GM12878 (cell line): Measurements from ENCODE around the gene CYSTM1. TPM values are rescaled to one million over a fixed set of nuclear protein-coding genes. Genes with fewer than 3 reads are reported as not detected.

ENCODE experiments used
- ATAC-seq: fragments of 200-7000 bp; cut with Tn5 transposase; 3 replicates; pipeline ENCODE4 v1.9.1; 2020; ENCODE audit warnings: mild to moderate bottlenecking, moderate library complexity
- BruUV-seq: library from RNA; stranded (reverse); fragments of 400-500 nt; replicated peaks from 2 replicates; lab custom pipeline; 2021; lab: Mats Ljungman, UMichigan
- CTCF ChIA-PET: fragments of 300-600 bp; sonication (Branson Sonifier 250); formaldehyde crosslinking; extraction: SDS; loops from one replicate; lab custom pipeline; 2021; ENCODE audit warnings: inconsistent platforms; lab: Yijun Ruan, JAX
- POLR2A ChIA-PET: fragments of 350-600 bp; formaldehyde crosslinking; extraction: SDS; loops from one replicate; lab custom pipeline; 2021; ENCODE audit warnings: inconsistent platforms; lab: Charles Lee
- RAD21 ChIA-PET: fragments of 300-600 bp; sonication (Branson Sonifier 250); formaldehyde crosslinking; loops from one replicate; lab custom pipeline; 2023; ENCODE audit warnings: antibody characterized with exemption; ENCODE audit not compliant: unreplicated experiment; lab: Charles Lee
- SMC1A ChIA-PET: fragments of 300-600 bp; sonication (Branson Sonifier 250); formaldehyde crosslinking; loops from one replicate; lab custom pipeline; 2023; ENCODE audit not compliant: unreplicated experiment, uncharacterized antibody; lab: Charles Lee
- DNase-seq: peaks from one replicate; pipeline ENCODE4 v3.0.0-alpha.2; 2011; ENCODE audit warnings: low read depth, low spot score
- FAIRE-seq: peaks from 3 replicates; lab custom pipeline; 2011; peaks lifted over from hg19 to GRCh38; lab: Jason Lieb, UNC
- H2AFZ ChIP-seq: 2 replicates; pipeline ENCODE4 v1.6.0; 2011; ENCODE audit warnings: low read depth, low read length, control low read depth; ENCODE audit not compliant: control insufficient read depth
- H3K27ac ChIP-seq: 2 replicates; pipeline ENCODE4 v1.5.1; 2011; ENCODE audit warnings: control low read depth; ENCODE audit not compliant: control insufficient read depth, insufficient read depth
- H3K27me3 ChIP-seq, 2 experiments: replicated peaks in 1 of 2; 2 replicates each; pipeline versions ENCODE4 v1.6.0 to v1.6.1; 2011; ENCODE audit warnings: low read length in 1 of 2; ENCODE audit not compliant: control insufficient read depth in 2 of 2, insufficient read depth in 2 of 2
- H3K36me3 ChIP-seq, 2 experiments: 2 replicates each; pipeline ENCODE4 v1.5.1; 2011; ENCODE audit warnings: low read length in 1 of 2; ENCODE audit not compliant: control insufficient read depth in 2 of 2, insufficient read depth in 2 of 2
- H3K4me1 ChIP-seq: 2 replicates; pipeline ENCODE4 v1.6.1; 2011; ENCODE audit warnings: mild to moderate bottlenecking, low read length, moderate library complexity, mixed read lengths; ENCODE audit not compliant: control insufficient read depth, insufficient read depth
- H3K4me2 ChIP-seq: 2 replicates; pipeline ENCODE4 v1.6.0; 2011; ENCODE audit warnings: control low read depth; ENCODE audit not compliant: control insufficient read depth, insufficient read depth
- H3K4me3 ChIP-seq: fragments of 200-600 bp; sonication (generic); 2 replicates; pipeline ENCODE4 v1.5.1; 2016
- H3K79me2 ChIP-seq: 2 replicates; pipeline ENCODE4 v1.6.0; 2011; ENCODE audit warnings: low read length; ENCODE audit not compliant: control insufficient read depth, insufficient read depth
- H3K9ac ChIP-seq: 2 replicates; pipeline ENCODE4 v1.8.0; 2011; ENCODE audit warnings: low read length, control low read depth, mixed read lengths; ENCODE audit not compliant: control insufficient read depth, insufficient read depth
- H3K9me3 ChIP-seq: replicated peaks from 3 replicates; pipeline ENCODE4 v1.5.1; 2011; ENCODE audit warnings: mild to moderate bottlenecking, low read length; ENCODE audit not compliant: control insufficient read depth, insufficient read depth
- H4K20me1 ChIP-seq: 2 replicates; pipeline ENCODE4 v1.6.0; 2011; ENCODE audit not compliant: control insufficient read depth, insufficient read depth
- CBX3 ChIP-seq: fragments of 200-600 bp; sonication (generic); IDR thresholded peaks from 2 replicates; pipeline ENCODE4 v1.6.1; 2016; ENCODE audit warnings: low read depth, borderline replicate concordance
- CREM ChIP-seq: IDR thresholded peaks from 2 replicates; pipeline ENCODE4 v1.6.1; 2014; ENCODE audit warnings: antibody characterized with exemption, low read depth
- EED ChIP-seq: sonication (generic); IDR thresholded peaks from 2 replicates; pipeline ENCODE4 v1.6.1; 2016; ENCODE audit warnings: antibody characterized with exemption, low read depth
- ESRRA ChIP-seq: IDR thresholded peaks from 2 replicates; pipeline ENCODE4 v1.6.1; 2012; ENCODE audit warnings: mild to moderate bottlenecking, low read length, improper control_type of control experiment
- ETV6 ChIP-seq, 2 experiments: fragments of 450-650 bp in 1 of 2; IDR thresholded peaks in 1 of 2; conservative IDR thresholded peaks in 1 of 2; 2 replicates each; pipeline ENCODE4 v1.6.1; 2014; ENCODE audit warnings: antibody characterized with exemption in 1 of 2, borderline replicate concordance in 1 of 2, low read depth in 1 of 2, mild to moderate bottlenecking in 1 of 2, moderate library complexity in 1 of 2
- GABPA ChIP-seq: IDR thresholded peaks from 2 replicates; pipeline ENCODE4 v1.6.1; 2014; ENCODE audit warnings: antibody characterized with exemption, low read depth, mild to moderate bottlenecking, inconsistent platforms
- HDAC6 ChIP-seq: fragments of 200-600 bp; sonication (generic); IDR thresholded peaks from one replicate; pipeline ENCODE4 v1.8.0; 2017; ENCODE audit warnings: antibody characterized with exemption; ENCODE audit not compliant: unreplicated experiment
- IKZF1 ChIP-seq: fragments of 450-650 bp; conservative IDR thresholded peaks from 2 replicates; pipeline ENCODE4 v1.6.1; 2017; ENCODE audit warnings: antibody characterized with exemption, mild to moderate bottlenecking
- IKZF2 ChIP-seq, 2 experiments: fragments of 450-650 bp; IDR thresholded peaks; 2 replicates each; pipeline ENCODE4 v1.6.1; 2017; ENCODE audit warnings: mild to moderate bottlenecking in 2 of 2, moderate library complexity in 2 of 2
- RAD21 ChIP-seq: IDR thresholded peaks from 2 replicates; pipeline ENCODE4 v1.6.1; 2011; ENCODE audit warnings: mild to moderate bottlenecking, low read depth, low read length, moderate library complexity; ENCODE audit not compliant: insufficient read depth
- RCOR1 ChIP-seq: conservative IDR thresholded peaks from 2 replicates; pipeline ENCODE4 v1.6.1; 2012; ENCODE audit warnings: low read depth, low read length, improper control_type of control experiment
- RUNX3 ChIP-seq: IDR thresholded peaks from 2 replicates; pipeline ENCODE4 v1.6.1; 2012; ENCODE audit warnings: low read length, inconsistent platforms
- SPI1 ChIP-seq: IDR thresholded peaks from 2 replicates; pipeline ENCODE4 v1.6.1; 2011; ENCODE audit warnings: low read depth, mild to moderate bottlenecking, low read length, moderate library complexity, borderline replicate concordance; ENCODE audit not compliant: insufficient read depth
- ZZZ3 ChIP-seq: IDR thresholded peaks from 2 replicates; pipeline ENCODE4 v1.6.1; 2011; ENCODE audit warnings: low read depth; ENCODE audit not compliant: control insufficient read depth, insufficient read length
- WGBS: methylation state at CpG from one replicate; pipeline ENCODE4 v1.1.6; 2016; ENCODE audit warnings: low lambda C conversion rate; ENCODE audit not compliant: insufficient replicate concordance, insufficient coverage; ENCODE audit errors: missing lambda C conversion rate; 5-methylcytosine and 5-hydroxymethylcytosine counted together
- in situ Hi-C: fragments of 300-500 bp; cut with MboI; formaldehyde crosslinking; loops from 9 replicates; pipeline ENCODE4 v1.14.3; 2018; ENCODE audit warnings: mixed read lengths
- intact Hi-C: fragments of 100-400 bp; cut with micrococcal nuclease; formaldehyde crosslinking; loops from one replicate; pipeline ENCODE4 v1.14.2; 2022; ENCODE audit not compliant: unreplicated experiment
- polyA plus RNA-seq, 11 experiments: library from polyadenylated mRNA; depleted of rRNA in 4 of 11; unstranded in 6 of 11; stranded (reverse) in 5 of 11; fragments of >200 nt; fragmentation: Nextera tagmentation in 4 of 11; fragmentation: Illumina TruSeq in 1 of 11; extraction: Ambion mirVana in 4 of 11; extraction: Trizol in 1 of 11; gene quantifications; 1 replicate in 1 of 11; 2 replicates in 10 of 11; pipeline versions ENCODE4 v1.2.1 to v1.2.3, GENCODE V29; 2011 to 2016; ENCODE audit warnings: inconsistent platforms in 2 of 11, missing spikeins in 2 of 11, low read depth in 1 of 11
- total RNA-seq, 4 experiments: library from RNA; depleted of rRNA in 3 of 4; stranded (reverse); fragments of >200 nt in 3 of 4; fragmentation: Illumina TruSeq in 1 of 4; extraction: Trizol in 1 of 4; gene quantifications; 2 replicates each; pipeline versions ENCODE4 v1.2.1 to v1.2.3, GENCODE V29; 2013 to 2021
- TF ChIP-seq, protein P1 (sequence below): fragments of 450-650 bp; IDR thresholded peaks from 2 replicates; pipeline ENCODE4 v1.6.1; 2017; ENCODE audit warnings: mild to moderate bottlenecking, moderate library complexity

Gene CYSTM1
- total and polyA plus RNA-seq, 10 of the 15 experiments (the other 5 are each of a cell fraction or from before 2014, with no cell fraction given), result 52.7 to 261 (median 98.7) TPM

DNA sequence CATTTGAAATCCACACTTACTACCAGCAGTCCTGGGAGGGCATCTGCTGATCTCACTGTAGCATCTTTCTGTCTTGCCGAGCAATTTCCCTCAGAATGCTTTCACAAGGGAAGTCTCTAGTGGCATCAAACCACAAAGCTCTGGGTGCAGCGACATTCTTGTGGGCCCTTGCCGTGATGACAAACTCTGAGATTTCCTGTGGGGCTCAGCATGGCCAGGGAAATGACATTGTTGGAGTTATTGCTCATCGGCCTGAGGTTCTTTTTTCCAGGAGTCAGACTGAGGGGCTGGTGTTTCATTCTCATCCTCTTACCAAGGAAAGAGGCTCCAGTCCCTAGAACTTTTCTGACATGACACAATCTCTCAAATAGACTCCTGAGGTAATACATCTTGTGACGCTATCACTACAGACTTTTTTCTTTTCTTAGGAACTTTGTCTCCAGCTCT lies 76.6 kb downstream of the CYSTM1 start:
- SMC1A ChIA-PET, result interaction anchor here (1.7 to 14.6 kb wide), 2 partner anchors 16 to 99 kb away, joined by 4 to 345 read pairs; partner anchors contain the start of gene HBEGF
- H3K27ac ChIP-seq, result 0 out of 2 replicates have a peak overlapping the region, but pooled peaks have one; percentile 0
- H3K4me3 ChIP-seq, result no peak overlapping the region
- no peak overlapping the region; the same call in 1 of the 2 replicates for H3K4me2 ChIP-seq
- in situ Hi-C loops, result no loop called here
- POLR2A ChIA-PET, result interaction anchor here (2.1 kb wide), 1 partner anchor 94 kb away, joined by 6 read pairs; the partner anchor contains the start of gene HBEGF
- WGBS, result 9% methylated on average over 5 of the region's 5 CpGs
- BruUV-seq, result no TSS peak
- no peak overlapping the region for H3K9ac ChIP-seq
- DNase-seq (peak; percentile 61), ATAC-seq (peak; percentile 88), FAIRE-seq (peak; percentile 74)
- TF ChIP-seq HDAC6 (no peak), SPI1 (peak; percentile 33; the same call in 1 of the 2 replicates), ZZZ3 (no peak), CBX3 (no peak), RCOR1 (no peak), IKZF1 (0 out of 2 replicates have a peak, but pooled peaks have one; percentile 31), RUNX3 (peak; percentile 83), GABPA (no peak), CREM (no peak), RAD21 (no peak), IKZF2 (IDR thresholded peaks at IDR 0.05) (peak in 1 of 2 experiments; percentile 20; a peak in 1 of 4 replicates), ESRRA (no peak), EED (peak; percentile 76), ETV6 (conservative IDR thresholded peaks at IDR 0.05 in 1 of 2, IDR thresholded peaks at IDR 0.05 in 1 of 2; ENCODE audit: borderline replicate concordance in 1 of 2, low read depth in 1 of 2) (peak in 1 of 2 experiments; percentile 32; a peak in 1 of 4 replicates)
- TF ChIP-seq, protein P1, sequence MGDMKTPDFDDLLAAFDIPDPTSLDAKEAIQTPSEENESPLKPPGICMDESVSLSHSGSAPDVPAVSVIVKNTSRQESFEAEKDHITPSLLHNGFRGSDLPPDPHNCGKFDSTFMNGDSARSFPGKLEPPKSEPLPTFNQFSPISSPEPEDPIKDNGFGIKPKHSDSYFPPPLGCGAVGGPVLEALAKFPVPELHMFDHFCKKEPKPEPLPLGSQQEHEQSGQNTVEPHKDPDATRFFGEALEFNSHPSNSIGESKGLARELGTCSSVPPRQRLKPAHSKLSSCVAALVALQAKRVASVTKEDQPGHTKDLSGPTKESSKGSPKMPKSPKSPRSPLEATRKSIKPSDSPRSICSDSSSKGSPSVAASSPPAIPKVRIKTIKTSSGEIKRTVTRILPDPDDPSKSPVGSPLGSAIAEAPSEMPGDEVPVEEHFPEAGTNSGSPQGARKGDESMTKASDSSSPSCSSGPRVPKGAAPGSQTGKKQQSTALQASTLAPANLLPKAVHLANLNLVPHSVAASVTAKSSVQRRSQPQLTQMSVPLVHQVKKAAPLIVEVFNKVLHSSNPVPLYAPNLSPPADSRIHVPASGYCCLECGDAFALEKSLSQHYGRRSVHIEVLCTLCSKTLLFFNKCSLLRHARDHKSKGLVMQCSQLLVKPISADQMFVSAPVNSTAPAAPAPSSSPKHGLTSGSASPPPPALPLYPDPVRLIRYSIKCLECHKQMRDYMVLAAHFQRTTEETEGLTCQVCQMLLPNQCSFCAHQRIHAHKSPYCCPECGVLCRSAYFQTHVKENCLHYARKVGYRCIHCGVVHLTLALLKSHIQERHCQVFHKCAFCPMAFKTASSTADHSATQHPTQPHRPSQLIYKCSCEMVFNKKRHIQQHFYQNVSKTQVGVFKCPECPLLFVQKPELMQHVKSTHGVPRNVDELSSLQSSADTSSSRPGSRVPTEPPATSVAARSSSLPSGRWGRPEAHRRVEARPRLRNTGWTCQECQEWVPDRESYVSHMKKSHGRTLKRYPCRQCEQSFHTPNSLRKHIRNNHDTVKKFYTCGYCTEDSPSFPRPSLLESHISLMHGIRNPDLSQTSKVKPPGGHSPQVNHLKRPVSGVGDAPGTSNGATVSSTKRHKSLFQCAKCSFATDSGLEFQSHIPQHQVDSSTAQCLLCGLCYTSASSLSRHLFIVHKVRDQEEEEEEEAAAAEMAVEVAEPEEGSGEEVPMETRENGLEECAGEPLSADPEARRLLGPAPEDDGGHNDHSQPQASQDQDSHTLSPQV, result no peak
- no peaks in the 10 kb centered on the region; the same call in 1 of the 2 replicates for H4K20me1 ChIP-seq
- H3K27me3 ChIP-seq, result no peaks in the 10 kb centered on the region
- H3K36me3 ChIP-seq, result peaks cover 0 to 2% of the 10 kb centered on the region in 2 experiments; a peak in 3 of 4 replicates
- intact Hi-C loops, result loop anchor here (10.0 kb wide), 1 partner anchor 283 kb away; no protein-coding TSS in a partner anchor
- H3K9me3 ChIP-seq, result no peaks in the 10 kb centered on the region
- H3K4me1 ChIP-seq, result peaks cover 8% of the 10 kb centered on the region
- H2AFZ ChIP-seq, result no peak overlapping the region
- RAD21 ChIA-PET, result interaction anchor here (1.0 kb wide), 1 partner anchor 14 kb away, joined by 3 read pairs; no protein-coding TSS in a partner anchor
- CTCF ChIA-PET, result interaction anchor here (0.5 to 18.8 kb wide), 6 partner anchors 8 to 107 kb away, joined by 3 to 774 read pairs (median 4); partner anchors contain the start of gene HBEGF
- no peaks in the 10 kb centered on the region; the same call in 1 of the 2 replicates for H3K79me2 ChIP-seq
